Body of pancreas (tissue), 4 donors: Measurements from ENCODE around the gene ZNF268.

Source experiments
- POLR2A ChIP-seq, 3 donors: fragments of 450-650 bp; IDR thresholded peaks; one replicate each; pipeline ENCODE4 v1.6.1; 2016; ENCODE audit warnings: antibody characterized with exemption in 3 of 3, mild to moderate bottlenecking in 2 of 3
- TF ChIP-seq, protein P1 (sequence below), 7 experiments: fragments of 450-650 bp in 4 of 7; fragments of 200-600 bp in 3 of 7; sonication (generic) in 3 of 7; IDR thresholded peaks; one replicate each; pipeline ENCODE4 v1.5.1; 2016 to 2019; ENCODE audit warnings: antibody characterized with exemption in 7 of 7

DNA sequence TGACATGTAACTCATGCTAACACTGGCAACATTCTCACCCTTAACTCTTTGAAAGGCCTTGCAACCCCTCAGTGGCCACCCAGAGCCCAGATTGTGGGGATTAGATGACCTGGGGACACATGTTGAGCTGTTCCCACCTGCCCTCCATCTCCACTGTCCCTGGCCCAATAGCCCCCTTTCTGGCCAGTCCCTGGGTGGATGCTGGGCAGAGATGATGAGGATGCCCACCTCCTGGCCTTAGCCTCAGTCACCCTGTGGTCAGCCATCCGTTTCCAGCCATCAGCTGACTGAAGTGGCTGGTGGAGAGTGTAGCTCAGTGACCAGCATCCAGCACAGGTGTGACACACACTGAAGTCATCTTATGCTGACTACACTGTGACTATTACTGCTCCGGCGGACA, 49.7 kb downstream of the ZNF268 start:
- TF ChIP-seq, protein P1, sequence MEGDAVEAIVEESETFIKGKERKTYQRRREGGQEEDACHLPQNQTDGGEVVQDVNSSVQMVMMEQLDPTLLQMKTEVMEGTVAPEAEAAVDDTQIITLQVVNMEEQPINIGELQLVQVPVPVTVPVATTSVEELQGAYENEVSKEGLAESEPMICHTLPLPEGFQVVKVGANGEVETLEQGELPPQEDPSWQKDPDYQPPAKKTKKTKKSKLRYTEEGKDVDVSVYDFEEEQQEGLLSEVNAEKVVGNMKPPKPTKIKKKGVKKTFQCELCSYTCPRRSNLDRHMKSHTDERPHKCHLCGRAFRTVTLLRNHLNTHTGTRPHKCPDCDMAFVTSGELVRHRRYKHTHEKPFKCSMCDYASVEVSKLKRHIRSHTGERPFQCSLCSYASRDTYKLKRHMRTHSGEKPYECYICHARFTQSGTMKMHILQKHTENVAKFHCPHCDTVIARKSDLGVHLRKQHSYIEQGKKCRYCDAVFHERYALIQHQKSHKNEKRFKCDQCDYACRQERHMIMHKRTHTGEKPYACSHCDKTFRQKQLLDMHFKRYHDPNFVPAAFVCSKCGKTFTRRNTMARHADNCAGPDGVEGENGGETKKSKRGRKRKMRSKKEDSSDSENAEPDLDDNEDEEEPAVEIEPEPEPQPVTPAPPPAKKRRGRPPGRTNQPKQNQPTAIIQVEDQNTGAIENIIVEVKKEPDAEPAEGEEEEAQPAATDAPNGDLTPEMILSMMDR (IDR thresholded peaks at IDR 0.05): no peak
- no peak for TF ChIP-seq POLR2A (IDR thresholded peaks at IDR 0.05)
